Hematopoietic multipotent progenitor cell treated with erythropoietin and hydrocortisone succinate and interleukin-3 and kit ligand, for 17 days (in vitro differentiated cells): ENCODE results near the gene QDPR.
"Not testable (repeated sequence)": the region's sequence is repeated elsewhere in the genome, so short reads cannot be mapped to it uniquely, and the experiment has no call there.

ENCODE experiments used
- DNase-seq: peaks from one replicate; pipeline ENCODE4 v3.0.0-alpha.2; 2015; ENCODE audit warnings: low spot score

The QDPR gene

GRCh38 chr4:17491196-17491595, 20.7 kb downstream of the QDPR start:
- DNase-seq = no peak

- no peak for DNase-seq
Measured at GRCh38 chr4:17490575-17491059, 21.3 kb downstream of the QDPR start.

GRCh38 chr4:17489721-17490120, 22.2 kb downstream of the QDPR start:
- DNase-seq = no peak

- no peak for DNase-seq
Measured at GRCh38 chr4:17489123-17489522, 22.8 kb downstream of the QDPR start.

- no peak for DNase-seq
Measured at GRCh38 chr4:17482716-17483115, 29.2 kb downstream of the QDPR start.

- no peak for DNase-seq
Measured at GRCh38 chr4:17480955-17481354, 30.9 kb downstream of the QDPR start.

- DNase-seq = no peak
Measured at GRCh38 chr4:17480210-17480927, 31.5 kb downstream of the QDPR start.

- no peak for DNase-seq
Measured at GRCh38 chr4:17477774-17478472, 34.0 kb downstream of the QDPR start.

GRCh38 chr4:17476853-17477252, 35.0 kb downstream of the QDPR start:
- DNase-seq = no peak

GRCh38 chr4:17475481-17475880, 36.4 kb downstream of the QDPR start:
- DNase-seq = no peak

- no peak for DNase-seq
Measured at GRCh38 chr4:17469931-17470674, 41.8 kb downstream of the QDPR start.

GRCh38 chr4:17468619-17469221, 43.2 kb downstream of the QDPR start:
- peak; percentile 21 for DNase-seq

GRCh38 chr4:17463606-17464005, 48.3 kb downstream of the QDPR start:
- DNase-seq = no peak

GRCh38 chr4:17450269-17450804, 61.6 kb downstream of the QDPR start:
- no peak for DNase-seq

- no peak for DNase-seq
Measured at GRCh38 chr4:17448689-17449088, 63.2 kb downstream of the QDPR start.

GRCh38 chr4:17447675-17448298, 64.1 kb downstream of the QDPR start:
- DNase-seq = peak; percentile 10

- no peak for DNase-seq
Measured at GRCh38 chr4:17447056-17447455, 64.8 kb downstream of the QDPR start.

- not testable (repeated sequence) for DNase-seq
Measured at GRCh38 chr4:17442477-17442876, 69.4 kb downstream of the QDPR start.

GRCh38 chr4:17437396-17437795, 74.5 kb downstream of the QDPR start:
- no peak for DNase-seq

GRCh38 chr4:17436750-17437090, 75.2 kb downstream of the QDPR start:
- DNase-seq = no peak
